HG03095 (cell line): ENCODE results near the gene AKT3.

ENCODE experiments used
- ATAC-seq: cut with Tn5 transposase; IDR thresholded peaks from one replicate; pipeline ENCODE4 v1.9.1; 2021; ENCODE audit warnings: moderate library complexity; ENCODE audit not compliant: unreplicated experiment

AKT3 gene

GRCh38 chr1:243621973-243622372, 228.1 kb downstream of the AKT3 start:
- no peak for ATAC-seq

DNA sequence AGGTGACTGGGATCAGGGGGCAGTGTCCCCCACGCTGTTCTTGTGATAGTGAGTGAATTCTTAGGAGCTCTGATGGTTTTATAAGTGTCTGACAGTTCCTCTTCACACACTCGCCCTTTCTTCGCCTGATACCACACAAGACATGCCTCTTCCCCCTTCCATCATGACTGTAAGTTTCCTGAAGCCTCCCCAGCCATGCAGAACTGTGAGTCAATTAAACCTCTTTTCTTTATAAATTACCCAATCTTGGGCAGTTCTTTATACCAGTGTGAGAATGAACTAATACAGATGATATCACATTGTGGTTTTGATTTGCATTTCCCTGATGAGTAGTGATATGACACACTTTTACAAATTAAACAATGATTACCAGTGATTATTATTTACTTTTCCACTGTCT, 229.9 kb downstream of the AKT3 start:
- no peak for ATAC-seq

DNA sequence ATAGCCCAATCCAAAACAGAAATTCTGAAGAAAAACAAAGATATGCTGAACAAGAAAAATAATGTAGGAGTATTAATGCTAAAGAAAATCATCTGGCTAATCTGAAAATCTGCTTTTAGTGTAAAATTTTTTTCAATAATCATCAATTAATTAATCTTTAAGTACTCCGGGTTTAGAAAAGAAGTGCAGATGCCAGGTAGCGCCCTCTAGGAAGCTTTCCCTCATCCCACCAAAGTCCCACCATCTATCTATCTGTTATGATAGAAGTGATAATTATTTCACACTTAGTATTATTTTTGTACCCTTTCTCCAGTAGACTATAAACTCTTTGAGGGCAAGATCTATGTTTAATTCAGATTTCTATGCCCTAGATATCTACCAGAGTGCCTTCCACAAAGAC, 240.3 kb downstream of the AKT3 start:
- ATAC-seq, result no peak

- ATAC-seq, result no peak
Observed at GRCh38 chr1:243605604-243606003, 244.4 kb downstream of the AKT3 start.

- no peak for ATAC-seq
Observed at GRCh38 chr1:243601720-243602119, 248.3 kb downstream of the AKT3 start.

DNA sequence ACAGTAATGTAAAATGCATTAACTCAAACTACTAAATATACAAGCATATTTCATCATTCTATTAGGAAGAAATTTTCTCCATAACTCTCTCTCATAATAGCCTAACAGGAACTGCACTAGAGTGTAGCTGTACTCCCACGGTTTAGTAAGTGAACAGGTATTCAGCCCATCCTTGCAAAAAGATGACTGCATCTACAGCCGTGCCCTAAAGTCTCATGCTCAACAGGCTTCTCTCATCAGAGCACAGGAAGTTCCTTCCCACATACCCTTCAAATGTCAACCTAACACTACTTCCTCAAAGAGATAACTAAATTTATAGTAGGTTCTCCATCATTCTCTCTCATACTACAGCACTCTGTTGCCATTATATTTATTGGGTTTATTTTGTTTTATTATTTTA, 251.6 kb downstream of the AKT3 start:
- ATAC-seq, result no peak

DNA sequence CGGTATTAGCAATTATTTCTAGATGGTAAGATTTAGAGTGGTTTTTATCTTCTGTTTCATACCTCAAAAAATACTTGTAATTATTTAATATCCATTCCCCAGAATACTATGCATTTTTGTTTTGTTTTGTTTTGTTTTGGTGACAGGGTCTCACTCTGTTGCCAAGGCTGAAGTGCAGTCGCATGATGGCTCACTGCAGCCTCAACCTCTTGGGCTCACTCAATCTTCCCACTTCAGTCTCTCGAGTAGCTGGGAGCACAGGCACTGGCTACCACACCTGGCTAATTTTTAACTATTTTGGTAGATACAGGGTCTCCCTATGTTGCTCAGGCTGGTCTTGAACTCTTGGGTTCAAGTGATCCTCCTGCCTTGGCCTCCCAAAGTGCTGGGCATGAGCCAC, 252.7 kb downstream of the AKT3 start:
- no peak for ATAC-seq

GRCh38 chr1:243596431-243597062, 253.5 kb downstream of the AKT3 start:
- ATAC-seq, result peak; percentile 98

GRCh38 chr1:243595527-243596210, 254.4 kb downstream of the AKT3 start:
- ATAC-seq, result no peak

DNA sequence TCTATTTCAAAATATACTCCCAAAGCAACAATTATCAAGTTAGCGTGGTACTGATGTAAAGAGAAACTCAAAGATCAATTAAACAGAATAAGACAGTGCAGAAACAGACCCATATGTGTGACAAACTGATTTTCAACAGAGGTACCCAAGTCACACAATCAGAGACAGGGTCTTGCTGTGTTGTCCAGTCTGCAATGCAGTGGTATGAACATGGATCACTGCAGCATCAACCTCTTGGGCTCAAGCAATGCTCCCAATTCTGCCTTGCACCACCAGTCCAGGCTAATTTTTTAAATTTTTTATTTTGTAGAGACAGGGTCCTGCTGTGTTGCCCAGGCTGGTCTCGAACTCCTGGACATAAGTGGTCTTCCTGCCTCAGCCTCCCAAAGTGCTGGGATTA, 255.6 kb downstream of the AKT3 start:
- no peak for ATAC-seq

DNA sequence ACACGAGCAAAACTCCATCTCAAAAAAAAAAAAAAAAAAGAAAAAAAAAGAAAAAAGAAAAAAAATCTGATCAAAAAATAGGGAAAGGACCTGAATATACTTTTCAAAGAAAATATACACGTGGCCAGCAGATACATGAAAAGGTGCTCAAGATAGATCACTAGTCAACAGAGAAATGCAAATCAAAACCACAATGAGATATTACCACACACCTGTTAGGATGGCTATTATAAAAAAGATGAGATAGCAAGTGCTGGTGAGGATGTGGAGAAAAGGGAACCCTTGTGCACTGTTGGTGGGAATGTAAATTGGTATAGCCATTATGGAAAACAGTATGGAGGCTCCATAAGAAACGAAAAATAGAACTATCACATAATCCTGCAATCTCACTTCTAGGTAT, 260.8 kb downstream of the AKT3 start:
- peak; percentile 73 for ATAC-seq

- ATAC-seq, result peak; percentile 94
Observed at GRCh38 chr1:243587823-243588560, 262.1 kb downstream of the AKT3 start.

GRCh38 chr1:243587285-243587684, 262.8 kb downstream of the AKT3 start:
- no peak for ATAC-seq

DNA sequence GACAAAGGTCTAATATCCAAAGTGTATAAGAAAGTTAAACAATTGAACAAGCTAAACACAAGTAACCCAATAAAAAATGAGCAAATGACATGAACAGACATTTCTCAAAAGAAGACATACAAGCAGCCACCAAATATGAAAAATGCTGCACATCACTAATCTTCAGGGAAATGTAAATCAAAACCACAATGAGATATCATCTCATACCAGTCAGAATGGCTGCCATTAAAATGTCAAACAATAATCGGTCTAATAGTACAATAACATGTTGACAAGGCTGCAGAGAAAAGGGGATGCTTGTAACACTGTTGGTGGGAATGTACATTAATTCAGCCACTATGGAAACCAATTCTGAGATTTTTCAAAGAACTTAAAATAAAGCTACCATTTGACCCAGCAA, 264.1 kb downstream of the AKT3 start:
- no peak for ATAC-seq

DNA sequence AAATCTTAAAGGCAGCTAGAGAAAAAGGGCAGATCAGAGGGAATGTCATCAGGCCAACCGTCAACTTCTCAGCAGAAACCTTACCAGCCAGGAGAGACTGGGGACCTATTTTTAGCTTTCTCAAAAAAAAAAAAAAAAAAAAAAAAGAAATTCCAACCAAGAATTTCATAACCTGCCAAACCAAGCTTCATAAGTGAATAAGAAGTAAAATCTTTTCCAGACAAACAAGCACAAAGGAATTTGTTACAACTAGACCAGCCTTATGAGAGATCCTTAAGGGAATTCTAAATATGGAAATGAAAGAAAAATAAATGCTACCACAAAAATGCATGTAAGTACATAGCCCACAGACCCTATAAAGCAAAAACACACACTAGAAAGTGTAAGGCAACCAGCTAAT, 267.7 kb downstream of the AKT3 start:
- no peak for ATAC-seq

DNA sequence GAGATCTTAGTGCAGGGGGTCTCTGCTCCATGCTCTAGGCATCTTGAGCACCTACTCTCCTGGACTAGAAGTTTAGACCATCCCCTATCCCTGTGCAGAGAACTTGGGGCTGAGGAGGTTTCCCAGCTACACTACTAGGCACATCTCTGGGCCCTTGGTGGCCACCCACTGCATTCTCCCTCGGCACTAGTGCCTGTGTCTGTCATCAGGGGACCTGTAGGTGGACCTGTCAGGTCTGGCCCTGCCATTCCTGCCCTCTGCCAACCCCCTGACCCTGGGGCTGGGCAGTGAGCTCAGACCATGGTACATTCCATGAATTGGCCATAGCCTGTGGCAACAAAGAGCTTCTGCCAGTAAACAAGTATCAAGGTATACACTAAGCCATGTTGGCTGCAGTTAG, 269.1 kb downstream of the AKT3 start:
- ATAC-seq, result no peak

DNA sequence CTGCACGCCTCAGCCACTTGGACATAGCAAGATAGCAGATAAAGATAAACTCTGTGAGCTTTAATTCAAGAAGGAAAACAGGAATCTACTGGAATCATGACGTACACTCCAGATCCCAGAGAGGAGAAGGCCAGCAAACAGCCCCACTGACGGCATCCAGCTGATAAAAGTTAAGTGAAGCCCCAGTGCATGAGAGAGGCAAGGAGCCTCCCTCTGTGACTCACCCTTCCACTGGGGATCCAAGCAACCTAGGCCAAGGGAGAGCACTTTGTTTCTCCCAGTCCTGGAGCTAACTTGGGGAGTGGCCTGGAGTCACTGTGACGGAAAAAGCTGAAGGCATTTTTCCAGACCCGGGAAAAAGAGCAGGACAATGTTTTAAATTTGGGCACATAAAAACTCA, 270.0 kb downstream of the AKT3 start:
- no peak for ATAC-seq

- no peak for ATAC-seq
Observed at GRCh38 chr1:243575070-243575469, 275.0 kb downstream of the AKT3 start.

- no peak for ATAC-seq
Observed at GRCh38 chr1:243572940-243573339, 277.1 kb downstream of the AKT3 start.

DNA sequence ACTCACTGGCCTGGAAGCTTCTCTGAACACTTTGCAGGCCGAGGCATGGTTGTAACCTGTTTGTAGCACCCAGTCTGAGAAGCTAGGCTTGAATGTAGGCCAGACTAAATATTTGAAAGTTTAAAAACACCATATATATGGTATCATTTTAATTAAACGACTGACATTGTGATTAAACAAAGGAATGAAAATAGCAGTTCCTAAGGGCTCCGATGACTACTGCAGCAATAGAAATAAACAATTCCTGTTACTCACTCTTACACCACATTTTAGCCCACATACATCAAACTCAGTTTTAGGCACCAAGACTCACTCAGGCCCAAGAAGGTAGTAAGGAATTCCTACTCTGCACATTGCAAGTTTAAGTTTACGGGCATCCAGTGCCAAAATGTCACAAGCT, 281.2 kb downstream of the AKT3 start:
- ATAC-seq, result no peak

DNA sequence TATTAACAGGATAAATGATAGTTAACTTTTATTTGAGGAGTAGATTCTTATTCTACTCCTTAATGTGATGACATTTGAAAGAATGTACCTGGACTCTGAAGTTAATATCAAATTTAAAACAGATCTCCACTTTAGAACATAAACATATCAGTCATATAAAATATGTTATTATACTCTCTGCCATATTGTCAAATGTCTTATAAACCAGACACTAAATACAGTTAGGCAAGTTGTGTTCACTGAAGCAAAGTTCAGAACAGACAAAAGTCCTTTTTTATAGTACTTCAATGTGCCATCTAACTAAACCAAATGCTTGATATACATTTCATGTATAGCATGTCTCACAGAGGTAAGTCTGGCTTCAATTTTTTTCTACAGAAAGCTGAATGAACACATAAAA, 285.2 kb downstream of the AKT3 start:
- ATAC-seq, result no peak

GRCh38 chr1:243563732-243564131, 286.3 kb downstream of the AKT3 start:
- no peak for ATAC-seq
